Loucy (cell line): ENCODE results near the gene RNMT.

Source experiments
- CTCF ChIP-seq: fragments of 200-600 bp; sonication (generic); conservative IDR thresholded peaks from 2 replicates; pipeline ENCODE4 v1.5.1; 2014; ENCODE audit warnings: mild to moderate bottlenecking, antibody characterized with exemption, low read length
- EZH2phosphoT487 ChIP-seq: fragments of 200-600 bp; IDR thresholded peaks from 2 replicates; pipeline ENCODE4 v1.6.1; 2018; ENCODE audit warnings: antibody characterized with exemption, mild to moderate bottlenecking, moderate library complexity, borderline replicate concordance

- TF ChIP-seq CTCF (no peak), EZH2phosphoT487 (no peak)
Measured at GRCh38 chr18:13758622-13759021, 32.1 kb downstream of the RNMT start.
